Keratinocyte (primary cell): ENCODE results near the gene CMSS1.

ENCODE experiments used
- EZH2 ChIP-seq: IDR thresholded peaks from one replicate; pipeline ENCODE4 v1.6.1; 2012; ENCODE audit warnings: inconsistent platforms, mild to moderate bottlenecking, low read length, moderate library complexity
- TF ChIP-seq, protein P1 (sequence below), 3 experiments: IDR thresholded peaks in 1 of 3; conservative IDR thresholded peaks in 1 of 3; optimal IDR thresholded peaks in 1 of 3; 2 replicates in 2 of 3; 3 replicates in 1 of 3; pipeline versions ENCODE3 to v1.5.1; 2011; ENCODE audit warnings: low read length in 3 of 3, mild to moderate bottlenecking in 3 of 3, moderate library complexity in 2 of 3, control low read depth in 1 of 3, inconsistent platforms in 1 of 3; ENCODE audit not compliant: insufficient read depth in 2 of 3; ENCODE audit errors: extremely low read depth in 1 of 3

DNA sequence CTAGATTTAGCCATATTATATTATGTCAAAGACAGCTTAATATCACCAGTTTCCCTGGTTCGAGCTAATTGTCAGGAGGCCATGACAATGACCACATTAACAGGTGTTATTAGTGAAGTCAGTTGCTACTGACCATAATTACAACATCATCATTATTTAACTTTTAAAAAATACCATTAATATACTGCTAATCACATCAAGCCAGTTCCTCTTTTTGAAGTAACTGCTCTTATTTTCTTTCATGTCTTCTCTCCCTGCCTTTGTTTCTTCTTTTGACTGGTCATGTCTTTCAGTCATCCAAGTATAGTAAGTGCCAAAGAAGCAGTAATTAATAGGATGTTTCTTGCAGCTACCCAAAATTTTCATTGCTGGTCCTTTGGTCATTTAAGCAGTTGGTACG lies 61.6 kb downstream of the CMSS1 start:
- TF ChIP-seq, protein P1, sequence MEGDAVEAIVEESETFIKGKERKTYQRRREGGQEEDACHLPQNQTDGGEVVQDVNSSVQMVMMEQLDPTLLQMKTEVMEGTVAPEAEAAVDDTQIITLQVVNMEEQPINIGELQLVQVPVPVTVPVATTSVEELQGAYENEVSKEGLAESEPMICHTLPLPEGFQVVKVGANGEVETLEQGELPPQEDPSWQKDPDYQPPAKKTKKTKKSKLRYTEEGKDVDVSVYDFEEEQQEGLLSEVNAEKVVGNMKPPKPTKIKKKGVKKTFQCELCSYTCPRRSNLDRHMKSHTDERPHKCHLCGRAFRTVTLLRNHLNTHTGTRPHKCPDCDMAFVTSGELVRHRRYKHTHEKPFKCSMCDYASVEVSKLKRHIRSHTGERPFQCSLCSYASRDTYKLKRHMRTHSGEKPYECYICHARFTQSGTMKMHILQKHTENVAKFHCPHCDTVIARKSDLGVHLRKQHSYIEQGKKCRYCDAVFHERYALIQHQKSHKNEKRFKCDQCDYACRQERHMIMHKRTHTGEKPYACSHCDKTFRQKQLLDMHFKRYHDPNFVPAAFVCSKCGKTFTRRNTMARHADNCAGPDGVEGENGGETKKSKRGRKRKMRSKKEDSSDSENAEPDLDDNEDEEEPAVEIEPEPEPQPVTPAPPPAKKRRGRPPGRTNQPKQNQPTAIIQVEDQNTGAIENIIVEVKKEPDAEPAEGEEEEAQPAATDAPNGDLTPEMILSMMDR (optimal IDR thresholded peaks at IDR 0.05 in 1 of 3, IDR thresholded peaks at IDR 0.05 in 1 of 3, conservative IDR thresholded peaks at IDR 0.05 in 1 of 3; ENCODE audit: extremely low read depth in 1 of 3, insufficient read depth in 2 of 3, low read length in 3 of 3): no peak
- no peak for TF ChIP-seq EZH2
